HepG2 (cell line): ENCODE results near the gene PARN. TPM values are rescaled to one million over a fixed set of nuclear protein-coding genes. Genes with fewer than 3 reads are reported as not detected.

ENCODE experiments used
- AHDC1 ChIP-seq: sonication (generic); formaldehyde crosslinking; IDR thresholded peaks from 2 replicates; pipeline ENCODE4 v1.5.1; 2020; ENCODE audit warnings: mild to moderate bottlenecking, missing genetic modification reagents, borderline replicate concordance
- E2F5 ChIP-seq: sonication (generic); formaldehyde crosslinking; conservative IDR thresholded peaks from 2 replicates; pipeline ENCODE4 v1.4.0; 2020; ENCODE audit warnings: missing genetic modification reagents
- GABPB1 ChIP-seq: IDR thresholded peaks from 2 replicates; pipeline ENCODE4 v1.6.1; 2016; ENCODE audit warnings: mild to moderate bottlenecking, missing genetic modification reagents, moderate library complexity, missing compliant biosample characterization
- HIVEP1 ChIP-seq: sonication (generic); formaldehyde crosslinking; IDR thresholded peaks from 2 replicates; pipeline ENCODE4 v1.4.0; 2020; ENCODE audit warnings: mild to moderate bottlenecking, missing genetic modification reagents
- HMGXB3 ChIP-seq: sonication (generic); formaldehyde crosslinking; IDR thresholded peaks from 2 replicates; pipeline ENCODE4 v1.4.0; 2020; ENCODE audit warnings: missing genetic modification reagents, borderline replicate concordance
- NFYC ChIP-seq: IDR thresholded peaks from 2 replicates; pipeline ENCODE4 v1.6.1; 2016; ENCODE audit warnings: missing genetic modification reagents, missing compliant biosample characterization
- NONO ChIP-seq, 2 experiments: fragments of 450-650 bp in 1 of 2; sonication (generic) in 1 of 2; formaldehyde crosslinking in 1 of 2; IDR thresholded peaks in 1 of 2; conservative IDR thresholded peaks in 1 of 2; 2 replicates each; pipeline versions ENCODE4 v1.6.1 to v1.8.0; 2017 to 2022; ENCODE audit warnings: mild to moderate bottlenecking in 1 of 2, missing genetic modification reagents in 1 of 2, moderate library complexity in 1 of 2
- PCBP2 ChIP-seq: fragments of 200-400 bp; formaldehyde crosslinking; optimal IDR thresholded peaks from 2 replicates; pipeline ENCODE3; 2018; ENCODE audit warnings: low read length, low read depth; ENCODE audit not compliant: poor library complexity, severe bottlenecking
- SOX5 ChIP-seq: IDR thresholded peaks from 2 replicates; pipeline ENCODE4 v1.6.1; 2016; ENCODE audit warnings: borderline replicate concordance
- SOX6 ChIP-seq, 2 experiments: fragments of 450-650 bp in 1 of 2; sonication (generic) in 1 of 2; formaldehyde crosslinking in 1 of 2; IDR thresholded peaks; 2 replicates each; pipeline versions ENCODE4 v1.4.0 to v1.6.1; 2017 to 2020; ENCODE audit warnings: antibody characterized with exemption in 1 of 2, mild to moderate bottlenecking in 1 of 2, missing genetic modification reagents in 1 of 2
- ZKSCAN1 ChIP-seq: fragments of 150-350 bp; IDR thresholded peaks from 2 replicates; pipeline ENCODE4 v1.6.1; 2014; ENCODE audit warnings: low read length
- ZNF607 ChIP-seq: sonication (generic); formaldehyde crosslinking; IDR thresholded peaks from 2 replicates; pipeline ENCODE4 v1.5.1; 2020; ENCODE audit warnings: missing genetic modification reagents, mild to moderate bottlenecking, borderline replicate concordance
- ZSCAN5A ChIP-seq: sonication (generic); formaldehyde crosslinking; IDR thresholded peaks from 2 replicates; pipeline ENCODE4 v1.8.0; 2022; ENCODE audit warnings: mild to moderate bottlenecking, missing genetic modification reagents, borderline replicate concordance
- polyA plus RNA-seq, 8 experiments: library from polyadenylated mRNA; depleted of rRNA in 3 of 8; stranded (reverse) in 7 of 8; unstranded in 1 of 8; fragments of >200 nt; fragmentation: Illumina TruSeq in 4 of 8; extraction: Trizol in 4 of 8; gene quantifications; 2 replicates each; pipeline versions ENCODE4 v1.2.1 to v1.2.3, GENCODE V29; 2011 to 2016; ENCODE audit warnings: low read depth in 4 of 8, missing spikeins in 1 of 8, mixed read lengths in 1 of 8; ENCODE audit not compliant: insufficient read depth in 1 of 8
- total RNA-seq, 5 experiments: library from RNA; depleted of rRNA; stranded (reverse); fragments of >200 nt; fragmentation: Illumina TruSeq; extraction: Trizol; gene quantifications; 2 replicates each; pipeline ENCODE4 v1.2.3, GENCODE V29; 2016; ENCODE audit warnings: low read depth in 1 of 5
- TF ChIP-seq, protein P1 (sequence below): fragments of 450-650 bp; IDR thresholded peaks from 2 replicates; pipeline ENCODE4 v1.6.1; 2017

Gene PARN
- total and polyA plus RNA-seq, 2 of the 13 experiments (the other 11 are each of a cell fraction or from before 2014, with no cell fraction given), result 13.3 to 47.6 TPM

DNA sequence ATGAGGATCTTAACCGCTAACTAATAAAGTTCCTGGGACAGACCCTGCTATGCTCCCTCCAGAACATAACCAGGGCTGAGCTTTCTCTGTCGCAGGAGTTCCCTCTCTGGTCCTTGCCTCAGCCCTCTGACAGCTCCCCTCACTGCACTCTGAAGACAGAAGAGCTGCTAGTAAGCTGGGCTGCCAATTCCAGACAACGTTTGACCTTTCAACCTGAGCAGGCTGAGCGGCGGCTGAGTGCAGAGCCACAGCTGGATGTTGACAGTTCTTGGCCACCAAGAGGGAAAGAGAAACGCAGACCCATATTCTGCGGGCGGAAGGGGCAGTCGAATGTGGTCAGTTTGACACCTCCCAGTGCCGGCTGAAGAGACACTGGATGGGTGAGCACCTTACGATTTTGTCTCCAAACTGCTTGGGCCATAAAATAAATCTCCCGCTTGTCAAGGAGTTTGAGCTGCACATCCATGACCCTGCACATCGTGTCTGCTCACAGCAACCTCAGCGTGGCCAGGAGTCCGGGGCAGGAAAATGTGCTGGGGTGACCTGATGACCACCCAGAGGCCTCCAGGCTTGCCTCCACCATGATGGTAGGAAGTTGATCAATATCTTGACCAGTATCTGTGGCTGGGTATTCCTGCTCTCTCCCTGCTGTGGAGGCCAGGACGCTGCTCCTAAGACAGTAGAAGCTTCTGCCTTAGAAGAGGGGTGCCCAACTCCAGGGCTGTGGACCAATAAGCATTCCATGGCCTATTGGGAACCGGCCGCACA is 209.2 kb downstream of the PARN start (continued):
- TF ChIP-seq AHDC1 (CRISPR knock-in tag), result no peak
- no peak for TF ChIP-seq PCBP2
- TF ChIP-seq GABPB1, result no peak
- no peak for TF ChIP-seq E2F5
- no peak for TF ChIP-seq NONO (IDR thresholded peaks at IDR 0.05)
- no peak for TF ChIP-seq NONO (CRISPR knock-in tag; conservative IDR thresholded peaks at IDR 0.05)
- no peak for TF ChIP-seq HIVEP1 (CRISPR knock-in tag)
- no peak for TF ChIP-seq SOX6 (IDR thresholded peaks at IDR 0.05)
- peak; percentile 47 for TF ChIP-seq SOX6 (CRISPR knock-in tag; IDR thresholded peaks at IDR 0.05)
- no peak for TF ChIP-seq ZKSCAN1
- TF ChIP-seq HMGXB3 (CRISPR knock-in tag), result peak; percentile 36; the same call in 1 of the 2 replicates
- no peak for TF ChIP-seq ZNF607 (CRISPR knock-in tag)
- TF ChIP-seq, protein P1, sequence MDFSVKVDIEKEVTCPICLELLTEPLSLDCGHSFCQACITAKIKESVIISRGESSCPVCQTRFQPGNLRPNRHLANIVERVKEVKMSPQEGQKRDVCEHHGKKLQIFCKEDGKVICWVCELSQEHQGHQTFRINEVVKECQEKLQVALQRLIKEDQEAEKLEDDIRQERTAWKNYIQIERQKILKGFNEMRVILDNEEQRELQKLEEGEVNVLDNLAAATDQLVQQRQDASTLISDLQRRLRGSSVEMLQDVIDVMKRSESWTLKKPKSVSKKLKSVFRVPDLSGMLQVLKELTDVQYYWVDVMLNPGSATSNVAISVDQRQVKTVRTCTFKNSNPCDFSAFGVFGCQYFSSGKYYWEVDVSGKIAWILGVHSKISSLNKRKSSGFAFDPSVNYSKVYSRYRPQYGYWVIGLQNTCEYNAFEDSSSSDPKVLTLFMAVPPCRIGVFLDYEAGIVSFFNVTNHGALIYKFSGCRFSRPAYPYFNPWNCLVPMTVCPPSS, result no peak
- no peak; the same call in 1 of the 2 replicates for TF ChIP-seq SOX5
- no peak for TF ChIP-seq NFYC
- TF ChIP-seq ZSCAN5A, result no peak
